ENCODE results near the gene TMEM254. TPM values are rescaled to one million over a fixed set of nuclear protein-coding genes. Genes with fewer than 3 reads are reported as not detected.

Gene TMEM254
- total RNA-seq, 4 donors from 2014 or later = 0.73 to 7.4 (median 4.8) TPM

- intact Hi-C loops (cut with DNase I; ENCODE audit: low total_unique reads) (no loop called here), in situ Hi-C loops (cut with MboI; ENCODE audit: low sequenced_read_pairs in 4 of 4) (no loop called here)
- DNase-seq (no peak), ATAC-seq (no peak)
- TF ChIP-seq POLR2A (IDR thresholded peaks at IDR 0.05) = no peak
- TF ChIP-seq CTCF (IDR thresholded peaks at IDR 0.05 in 4 of 5, conservative IDR thresholded peaks at IDR 0.05 in 1 of 5) = no peak
- H3K4me1 ChIP-seq = no peaks in the 10 kb centered on the region
- no peaks in the 10 kb centered on the region for H3K36me3 ChIP-seq
- no peaks in the 10 kb centered on the region for H3K27me3 ChIP-seq
- H3K4me3 ChIP-seq = no peak overlapping the region
- H3K9me3 ChIP-seq = no peaks in the 10 kb centered on the region
- H3K27ac ChIP-seq = no peak overlapping the region
Measured at GRCh38 chr10:80122110-80122710, 43.7 kb downstream of the TMEM254 start.

- Histone ChIP-seq H3K9me3 (no peaks in the 10 kb centered on the region), H3K4me3 (no peak overlapping the region), H3K4me1 (no peaks in the 10 kb centered on the region), H3K27ac (no peak overlapping the region), H3K36me3 (no peaks in the 10 kb centered on the region), H3K27me3 (no peaks in the 10 kb centered on the region)
- DNase-seq (no peak), ATAC-seq (no peak)
- intact Hi-C loops (cut with DNase I; ENCODE audit: low total_unique reads) (no loop called here), in situ Hi-C loops (cut with MboI; ENCODE audit: low sequenced_read_pairs in 4 of 4) (no loop called here)
- no peak for TF ChIP-seq POLR2A (IDR thresholded peaks at IDR 0.05)
- TF ChIP-seq CTCF (IDR thresholded peaks at IDR 0.05 in 4 of 5, conservative IDR thresholded peaks at IDR 0.05 in 1 of 5) = no peak
Measured at GRCh38 chr10:80122746-80123145, 44.3 kb downstream of the TMEM254 start.

GRCh38 chr10:80126876-80127275 lies 48.4 kb downstream of the TMEM254 start:
- no peak for ATAC-seq
- H3K4me3 ChIP-seq = no peak overlapping the region
- H3K27me3 ChIP-seq = no peaks in the 10 kb centered on the region
- in situ Hi-C loops (cut with MboI; ENCODE audit: low sequenced_read_pairs in 4 of 4) = no loop called here
- intact Hi-C loops (cut with DNase I; ENCODE audit: low total_unique reads) = no loop called here
- H3K36me3 ChIP-seq = no peaks in the 10 kb centered on the region
- no peak for DNase-seq
- H3K4me1 ChIP-seq = no peaks in the 10 kb centered on the region
- TF ChIP-seq CTCF (IDR thresholded peaks at IDR 0.05 in 4 of 5, conservative IDR thresholded peaks at IDR 0.05 in 1 of 5) = no peak
- TF ChIP-seq POLR2A (IDR thresholded peaks at IDR 0.05) = no peak
- H3K27ac ChIP-seq = no peak overlapping the region
- H3K9me3 ChIP-seq = no peaks in the 10 kb centered on the region

GRCh38 chr10:80131499-80131901 lies 53.0 kb downstream of the TMEM254 start:
- in situ Hi-C loops (cut with MboI; ENCODE audit: low sequenced_read_pairs in 4 of 4) = no loop called here
- ATAC-seq = no peak

More at GRCh38 chr10:80131499-80131901, 53.0 kb downstream of the TMEM254 start:
- no peak for TF ChIP-seq CTCF (IDR thresholded peaks at IDR 0.05 in 4 of 5, conservative IDR thresholded peaks at IDR 0.05 in 1 of 5)
- H3K36me3 ChIP-seq = no peaks in the 10 kb centered on the region
- H3K4me3 ChIP-seq = no peak overlapping the region
- peaks cover 0 to 18% (median 17%) of the 10 kb centered on the region in 3 donors for H3K27me3 ChIP-seq
- H3K9me3 ChIP-seq = no peaks in the 10 kb centered on the region
- H3K27ac ChIP-seq = no peak overlapping the region
- intact Hi-C loops (cut with DNase I; ENCODE audit: low total_unique reads) = no loop called here
- DNase-seq = no peak
- peaks cover 0 to 16% of the 10 kb centered on the region in 2 donors for H3K4me1 ChIP-seq

Data from gastrocnemius medialis (tissue), 4 donors.